Osteoblast (primary cell): ENCODE data around the gene TMPRSS13. TPM values are rescaled to one million over a fixed set of nuclear protein-coding genes. Genes with fewer than 3 reads are reported as not detected.

Source experiments
- DNase-seq: peaks from one replicate; pipeline ENCODE4 v3.0.0; 2011; ENCODE audit warnings: low spot score, mixed read lengths; ENCODE audit not compliant: insufficient read length; ENCODE audit errors: missing footprints
- H2AFZ ChIP-seq: 2 replicates; pipeline ENCODE4 v1.6.0; 2011; ENCODE audit warnings: mild to moderate bottlenecking, low read length
- H3K27ac ChIP-seq: 2 replicates; pipeline ENCODE4 v1.5.1; 2011; ENCODE audit warnings: mild to moderate bottlenecking, low read depth, low read length, moderate library complexity
- H3K27me3 ChIP-seq: 2 replicates; pipeline ENCODE4 v1.6.0; 2012; ENCODE audit warnings: mild to moderate bottlenecking, control low read depth, inconsistent platforms, low read length, moderate library complexity; ENCODE audit not compliant: insufficient read depth
- H3K36me3 ChIP-seq: 2 replicates; pipeline ENCODE4 v1.5.1; 2011; ENCODE audit warnings: mild to moderate bottlenecking, low read length, control low read depth, moderate library complexity; ENCODE audit not compliant: insufficient read depth
- H3K4me1 ChIP-seq: 2 replicates; pipeline ENCODE4 v1.5.1; 2011; ENCODE audit warnings: mild to moderate bottlenecking, low read length, control low read depth, moderate library complexity; ENCODE audit not compliant: insufficient read depth
- H3K4me2 ChIP-seq: 2 replicates; pipeline ENCODE4 v1.6.0; 2011; ENCODE audit warnings: mild to moderate bottlenecking, low read length; ENCODE audit not compliant: insufficient read depth
- H3K4me3 ChIP-seq: fragments of 200-600 bp; sonication (generic); 3 replicates; pipeline ENCODE4 v1.5.1; 2012; ENCODE audit warnings: mild to moderate bottlenecking, low read length, inconsistent platforms; ENCODE audit not compliant: insufficient read depth
- H3K79me2 ChIP-seq: 2 replicates; pipeline ENCODE4 v1.6.0; 2012; ENCODE audit warnings: mild to moderate bottlenecking, low read length, control low read depth, inconsistent platforms; ENCODE audit not compliant: insufficient read depth
- H3K9me3 ChIP-seq: 2 replicates; pipeline ENCODE4 v1.5.1; 2011; ENCODE audit warnings: low read depth, low read length, control low read depth
- H4K20me1 ChIP-seq: 2 replicates; pipeline ENCODE4 v1.6.0; 2012; ENCODE audit warnings: mild to moderate bottlenecking, low read length, control low read depth; ENCODE audit not compliant: insufficient read depth
- total RNA-seq: library from RNA; depleted of rRNA; stranded (reverse); fragments of >200 nt; gene quantifications from 2 replicates; pipeline ENCODE4 v1.2.3, GENCODE V29; 2012
- TF ChIP-seq, protein P1 (sequence below): IDR thresholded peaks from 2 replicates; pipeline ENCODE4 v1.5.1; 2011; ENCODE audit warnings: mild to moderate bottlenecking, low read depth, low read length, moderate library complexity; ENCODE audit errors: extremely low read depth

The TMPRSS13 gene
- total RNA-seq, 1 donor, result not detected

DNA sequence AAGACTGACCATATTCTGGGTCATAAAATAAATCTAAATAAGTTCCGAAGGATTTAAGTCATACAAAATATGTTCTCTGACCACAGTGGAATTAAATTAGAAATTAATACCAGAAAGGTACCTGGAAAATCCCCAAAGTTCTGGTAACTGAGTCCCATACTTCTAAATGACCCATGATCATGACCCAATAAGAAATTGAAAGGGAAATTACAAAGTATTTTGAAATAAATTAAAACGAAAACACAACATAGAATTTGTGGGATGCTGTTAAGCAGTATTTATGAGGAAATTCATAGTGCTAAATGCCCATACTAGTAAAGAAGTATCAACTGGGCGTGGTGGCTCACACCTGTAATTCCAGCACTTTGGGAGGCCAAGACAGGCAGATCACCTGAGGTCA, 33.6 kb upstream of the TMPRSS13 start:
- H2AFZ ChIP-seq, result no peak overlapping the region
- H3K4me2 ChIP-seq, result no peak overlapping the region
- H3K27ac ChIP-seq, result no peak overlapping the region
- no peaks in the 10 kb centered on the region for H3K27me3 ChIP-seq
- no peaks in the 10 kb centered on the region for H3K4me1 ChIP-seq
- H3K36me3 ChIP-seq, result no peaks in the 10 kb centered on the region
- H3K9me3 ChIP-seq, result no peaks in the 10 kb centered on the region
- H3K79me2 ChIP-seq, result no peaks in the 10 kb centered on the region
- TF ChIP-seq, protein P1, sequence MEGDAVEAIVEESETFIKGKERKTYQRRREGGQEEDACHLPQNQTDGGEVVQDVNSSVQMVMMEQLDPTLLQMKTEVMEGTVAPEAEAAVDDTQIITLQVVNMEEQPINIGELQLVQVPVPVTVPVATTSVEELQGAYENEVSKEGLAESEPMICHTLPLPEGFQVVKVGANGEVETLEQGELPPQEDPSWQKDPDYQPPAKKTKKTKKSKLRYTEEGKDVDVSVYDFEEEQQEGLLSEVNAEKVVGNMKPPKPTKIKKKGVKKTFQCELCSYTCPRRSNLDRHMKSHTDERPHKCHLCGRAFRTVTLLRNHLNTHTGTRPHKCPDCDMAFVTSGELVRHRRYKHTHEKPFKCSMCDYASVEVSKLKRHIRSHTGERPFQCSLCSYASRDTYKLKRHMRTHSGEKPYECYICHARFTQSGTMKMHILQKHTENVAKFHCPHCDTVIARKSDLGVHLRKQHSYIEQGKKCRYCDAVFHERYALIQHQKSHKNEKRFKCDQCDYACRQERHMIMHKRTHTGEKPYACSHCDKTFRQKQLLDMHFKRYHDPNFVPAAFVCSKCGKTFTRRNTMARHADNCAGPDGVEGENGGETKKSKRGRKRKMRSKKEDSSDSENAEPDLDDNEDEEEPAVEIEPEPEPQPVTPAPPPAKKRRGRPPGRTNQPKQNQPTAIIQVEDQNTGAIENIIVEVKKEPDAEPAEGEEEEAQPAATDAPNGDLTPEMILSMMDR, result no peak
- no peak overlapping the region for H3K4me3 ChIP-seq
- H4K20me1 ChIP-seq, result no peaks in the 10 kb centered on the region
- no peak for DNase-seq

DNA sequence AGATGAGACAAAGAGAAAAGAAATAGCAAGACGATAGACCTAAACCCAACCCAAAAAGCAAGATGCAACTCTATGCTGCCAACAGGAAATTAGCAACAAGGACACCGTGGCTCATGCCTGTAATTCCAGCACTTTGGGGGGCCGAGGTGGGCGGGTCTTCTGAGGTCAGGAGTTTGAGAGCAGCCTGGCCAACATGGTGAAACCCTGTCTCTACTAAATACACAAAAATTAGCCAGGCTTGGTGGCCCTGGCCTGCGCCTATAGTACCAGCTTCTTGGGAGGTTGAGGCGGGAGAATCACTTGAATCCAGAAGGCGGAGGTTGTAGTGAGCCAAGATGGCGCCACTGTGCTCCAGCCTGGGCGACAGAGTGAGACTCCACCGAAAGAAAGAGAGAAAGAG, 32.7 kb upstream of the TMPRSS13 start:
- no peaks in the 10 kb centered on the region for H3K4me1 ChIP-seq
- TF ChIP-seq, protein P1, result no peak
- no peak overlapping the region for H3K27ac ChIP-seq
- no peaks in the 10 kb centered on the region for H4K20me1 ChIP-seq
- H3K36me3 ChIP-seq, result no peaks in the 10 kb centered on the region
- no peaks in the 10 kb centered on the region for H3K9me3 ChIP-seq
- H2AFZ ChIP-seq, result no peak overlapping the region
- H3K27me3 ChIP-seq, result no peaks in the 10 kb centered on the region
- no peak overlapping the region for H3K4me2 ChIP-seq
- no peak for DNase-seq
- no peak overlapping the region for H3K4me3 ChIP-seq
- no peaks in the 10 kb centered on the region for H3K79me2 ChIP-seq

DNA sequence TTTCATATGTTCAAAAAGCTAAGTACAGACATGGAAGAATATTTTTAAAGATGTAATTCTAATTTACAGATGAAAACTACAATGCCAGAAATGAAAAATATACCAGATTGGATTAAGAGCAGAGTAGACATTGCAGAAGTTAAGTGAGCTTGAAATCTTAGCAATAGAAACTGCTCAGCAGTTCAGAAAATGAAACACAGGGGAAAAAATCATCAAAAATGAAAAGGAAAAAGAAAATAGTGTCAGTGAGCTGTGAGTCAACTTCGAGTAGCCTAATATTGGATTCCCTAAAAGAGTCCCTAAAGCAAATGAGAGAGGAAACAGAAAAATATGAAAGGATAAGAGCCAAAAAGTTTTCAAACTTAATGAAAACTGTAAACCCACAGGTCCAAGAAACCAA, 31.2 kb upstream of the TMPRSS13 start:
- H3K9me3 ChIP-seq, result no peaks in the 10 kb centered on the region
- no peak for DNase-seq
- H2AFZ ChIP-seq, result no peak overlapping the region
- no peak overlapping the region for H3K27ac ChIP-seq
- no peak overlapping the region for H3K4me3 ChIP-seq
- H3K4me2 ChIP-seq, result no peak overlapping the region
- no peaks in the 10 kb centered on the region for H3K79me2 ChIP-seq
- TF ChIP-seq, protein P1, result no peak
- no peaks in the 10 kb centered on the region for H3K36me3 ChIP-seq
- H3K4me1 ChIP-seq, result no peaks in the 10 kb centered on the region
- H4K20me1 ChIP-seq, result no peaks in the 10 kb centered on the region
- no peaks in the 10 kb centered on the region for H3K27me3 ChIP-seq

DNA sequence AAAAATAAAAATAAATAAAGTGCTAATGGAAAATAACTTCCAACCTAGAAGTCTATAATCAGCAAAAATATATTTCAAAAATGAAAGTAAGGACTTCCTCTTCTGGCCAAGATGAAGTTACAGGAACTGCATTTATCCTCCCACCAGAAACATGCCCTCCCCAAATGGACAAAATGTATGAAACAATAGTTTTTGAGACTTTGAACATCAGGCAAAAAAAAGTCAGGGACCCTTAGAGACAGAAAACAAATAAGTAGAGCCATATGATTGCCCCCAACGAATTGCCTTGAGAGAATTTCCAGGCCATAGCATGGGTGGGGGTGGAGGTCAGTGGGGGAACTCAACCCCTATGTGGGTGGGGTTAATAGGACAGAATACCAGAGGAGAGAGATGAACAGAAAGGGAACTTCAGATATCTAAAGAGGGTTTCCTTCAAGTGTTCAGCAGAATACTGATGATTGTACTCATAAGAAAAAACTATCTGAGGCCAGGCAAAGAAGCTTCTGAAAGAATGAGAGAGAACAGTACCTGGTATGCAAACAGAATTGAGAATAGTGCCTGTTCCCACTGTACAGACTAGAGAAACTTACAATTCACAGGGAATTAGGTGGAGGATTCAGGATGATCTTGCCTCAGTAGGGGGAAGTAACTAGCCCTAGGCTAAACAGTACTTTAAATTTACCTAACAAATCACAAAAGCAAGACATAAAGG, 30.4 kb upstream of the TMPRSS13 start:
- no peaks in the 10 kb centered on the region for H3K27me3 ChIP-seq
- no peak for DNase-seq
- H3K79me2 ChIP-seq, result no peaks in the 10 kb centered on the region
- no peaks in the 10 kb centered on the region for H3K9me3 ChIP-seq
- H3K4me3 ChIP-seq, result no peak overlapping the region
- no peaks in the 10 kb centered on the region for H3K36me3 ChIP-seq
- H2AFZ ChIP-seq, result no peak overlapping the region
- H3K27ac ChIP-seq, result no peak overlapping the region
- H3K4me2 ChIP-seq, result no peak overlapping the region
- TF ChIP-seq, protein P1, result no peak
- H3K4me1 ChIP-seq, result no peaks in the 10 kb centered on the region
- no peaks in the 10 kb centered on the region for H4K20me1 ChIP-seq
